ENCODE results near the gene MRPL18. TPM values are rescaled to one million over a fixed set of nuclear protein-coding genes. Genes with fewer than 3 reads are reported as not detected.

MRPL18 gene
- total RNA-seq, 2 donors from 2014 or later = 62.3 to 66.0 TPM

- H3K4me1 ChIP-seq = peaks cover 0 to 22% of the 10 kb centered on the region in 2 donors
- no peaks in the 10 kb centered on the region for H3K27me3 ChIP-seq
- no peak overlapping the region for H3K27ac ChIP-seq
- H3K36me3 ChIP-seq = no peaks in the 10 kb centered on the region
- TF ChIP-seq, protein P1, sequence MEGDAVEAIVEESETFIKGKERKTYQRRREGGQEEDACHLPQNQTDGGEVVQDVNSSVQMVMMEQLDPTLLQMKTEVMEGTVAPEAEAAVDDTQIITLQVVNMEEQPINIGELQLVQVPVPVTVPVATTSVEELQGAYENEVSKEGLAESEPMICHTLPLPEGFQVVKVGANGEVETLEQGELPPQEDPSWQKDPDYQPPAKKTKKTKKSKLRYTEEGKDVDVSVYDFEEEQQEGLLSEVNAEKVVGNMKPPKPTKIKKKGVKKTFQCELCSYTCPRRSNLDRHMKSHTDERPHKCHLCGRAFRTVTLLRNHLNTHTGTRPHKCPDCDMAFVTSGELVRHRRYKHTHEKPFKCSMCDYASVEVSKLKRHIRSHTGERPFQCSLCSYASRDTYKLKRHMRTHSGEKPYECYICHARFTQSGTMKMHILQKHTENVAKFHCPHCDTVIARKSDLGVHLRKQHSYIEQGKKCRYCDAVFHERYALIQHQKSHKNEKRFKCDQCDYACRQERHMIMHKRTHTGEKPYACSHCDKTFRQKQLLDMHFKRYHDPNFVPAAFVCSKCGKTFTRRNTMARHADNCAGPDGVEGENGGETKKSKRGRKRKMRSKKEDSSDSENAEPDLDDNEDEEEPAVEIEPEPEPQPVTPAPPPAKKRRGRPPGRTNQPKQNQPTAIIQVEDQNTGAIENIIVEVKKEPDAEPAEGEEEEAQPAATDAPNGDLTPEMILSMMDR (IDR thresholded peaks at IDR 0.05) = no peak
- no peak for DNase-seq (ENCODE audit: low spot score)
- H3K9me3 ChIP-seq = no peaks in the 10 kb centered on the region
- H3K4me3 ChIP-seq = no peak overlapping the region
Observed at GRCh38 chr6:159830501-159831372, 40.5 kb downstream of the MRPL18 start.

- Histone ChIP-seq H3K9me3 (no peaks in the 10 kb centered on the region), H3K36me3 (no peaks in the 10 kb centered on the region), H3K27me3 (no peaks in the 10 kb centered on the region), H3K4me1 (peaks cover 0 to 28% of the 10 kb centered on the region in 2 donors), H3K27ac (no peak overlapping the region), H3K4me3 (no peak overlapping the region)
- DNase-seq (ENCODE audit: low spot score) = no peak
- TF ChIP-seq, protein P1 (IDR thresholded peaks at IDR 0.05) = no peak
Observed at GRCh38 chr6:159831373-159831679, 41.1 kb downstream of the MRPL18 start.

DNA sequence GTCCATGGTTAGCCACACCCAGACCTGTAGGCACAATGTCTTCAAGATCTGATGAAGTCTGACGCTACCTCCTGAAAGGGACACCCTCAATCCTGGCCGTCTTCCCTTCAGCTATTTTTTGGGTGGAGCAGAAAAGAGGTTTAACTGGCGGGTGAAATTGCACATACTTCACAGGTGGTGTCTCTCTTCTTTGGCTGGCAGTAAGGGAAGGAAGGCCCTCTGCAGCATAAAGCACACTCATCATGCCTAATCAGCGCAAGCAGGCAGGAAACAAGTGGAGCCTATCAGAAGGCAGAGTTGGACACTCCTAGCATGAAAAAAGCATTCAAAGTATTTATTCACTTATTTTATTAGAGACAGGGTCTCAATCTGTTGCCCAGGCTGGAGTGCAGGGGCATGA is 42.7 kb downstream of the MRPL18 start:
- TF ChIP-seq, protein P1 (IDR thresholded peaks at IDR 0.05) = no peak
- no peak for DNase-seq (ENCODE audit: low spot score)
- no peaks in the 10 kb centered on the region for H3K27me3 ChIP-seq

GRCh38 chr6:159833556-159833955 is 43.3 kb downstream of the MRPL18 start:
- TF ChIP-seq, protein P1 (IDR thresholded peaks at IDR 0.05) = no peak
- no peak overlapping the region for H3K27ac ChIP-seq
- H3K36me3 ChIP-seq = no peaks in the 10 kb centered on the region

More for the DNA sequence above, 42.7 kb downstream of the MRPL18 start:
- Histone ChIP-seq H3K9me3 (no peaks in the 10 kb centered on the region), H3K36me3 (no peaks in the 10 kb centered on the region), H3K27ac (no peak overlapping the region), H3K4me3 (no peak overlapping the region), H3K4me1 (peaks cover 0 to 30% of the 10 kb centered on the region in 2 donors)

DNA sequence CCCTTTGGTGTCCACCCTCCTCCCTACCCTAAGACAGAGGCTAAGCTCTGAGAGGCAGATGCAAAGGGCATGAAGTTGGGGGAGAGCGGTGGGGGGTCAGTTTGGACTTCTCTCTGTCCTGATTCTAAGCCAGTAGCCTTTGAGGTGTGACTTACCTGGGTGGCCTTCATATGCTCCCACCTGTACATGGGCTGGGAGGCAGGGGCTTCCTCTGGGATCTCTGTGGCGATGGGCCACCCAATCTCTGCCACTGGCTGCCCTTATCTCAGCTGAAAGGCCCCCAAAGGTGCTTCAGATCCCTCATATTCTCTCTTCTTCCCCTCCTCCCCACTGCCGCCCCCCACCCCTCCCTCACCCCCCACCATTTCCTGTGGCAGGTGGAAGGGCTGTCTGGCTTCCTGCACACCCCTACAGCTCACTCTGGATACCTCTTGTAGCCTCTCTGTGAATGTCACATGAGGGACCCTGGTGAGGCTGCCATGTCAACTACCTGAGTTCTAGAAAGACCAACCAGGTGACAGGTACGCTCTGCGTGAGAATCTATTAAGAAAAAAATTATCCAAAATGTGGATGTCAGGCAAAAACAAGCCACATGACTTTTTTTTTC is 43.8 kb downstream of the MRPL18 start:
- no peaks in the 10 kb centered on the region for H3K9me3 ChIP-seq
- H3K4me1 ChIP-seq = peaks cover 0 to 30% of the 10 kb centered on the region in 2 donors
- H3K27ac ChIP-seq = no peak overlapping the region
- no peak for DNase-seq (ENCODE audit: low spot score)
- H3K4me3 ChIP-seq = no peak overlapping the region
- no peaks in the 10 kb centered on the region for H3K36me3 ChIP-seq
- H3K27me3 ChIP-seq = no peaks in the 10 kb centered on the region
- TF ChIP-seq, protein P1 (IDR thresholded peaks at IDR 0.05) = no peak

More at GRCh38 chr6:159833556-159833955, 43.3 kb downstream of the MRPL18 start:
- no peaks in the 10 kb centered on the region for H3K27me3 ChIP-seq
- no peak overlapping the region for H3K4me3 ChIP-seq
- no peaks in the 10 kb centered on the region for H3K9me3 ChIP-seq
- H3K4me1 ChIP-seq = peaks cover 0 to 30% of the 10 kb centered on the region in 2 donors
- no peak for DNase-seq (ENCODE audit: low spot score)
